Right cardiac atrium (tissue), 5 donors: ENCODE measurements around the gene TARS3. TPM values are rescaled to one million over a fixed set of nuclear protein-coding genes. Genes with fewer than 3 reads are reported as not detected.

Experiments
- ATAC-seq, 2 donors: fragments of 200-7000 bp; cut with Tn5 transposase; one replicate each; pipeline versions ENCODE4 v1.8.0 to v1.9.1; 2020; ENCODE audit warnings: moderate library complexity in 2 of 2, mild to moderate bottlenecking in 1 of 2
- DNase-seq, 3 donors: peaks; one replicate each; pipeline ENCODE4 v3.0.0-alpha.2; 2020
- H3K27ac ChIP-seq: one replicate; pipeline ENCODE4 v1.5.1; 2013; ENCODE audit warnings: mild to moderate bottlenecking, low read length, control low read depth, moderate library complexity
- H3K27me3 ChIP-seq: one replicate; pipeline ENCODE4 v1.6.1; 2013; ENCODE audit not compliant: control insufficient read depth, insufficient read depth
- H3K4me1 ChIP-seq: one replicate; pipeline ENCODE4 v1.6.1; 2013; ENCODE audit warnings: low read length; ENCODE audit not compliant: control insufficient read depth, insufficient read depth
- H3K4me3 ChIP-seq: one replicate; pipeline ENCODE4 v1.5.1; 2013; ENCODE audit warnings: low read length, control low read depth
- H3K9me3 ChIP-seq: one replicate; pipeline ENCODE4 v1.6.1; 2013; ENCODE audit warnings: low read length; ENCODE audit not compliant: control insufficient read depth
- WGBS: extraction: QIAGEN DNeasy Blood & Tissue Kit; methylation state at CpG from one replicate; pipeline ENCODE4 v1.1.7; 2013; 5-methylcytosine and 5-hydroxymethylcytosine counted together
- intact Hi-C, 4 donors: fragments of 100-400 bp; cut with DNase I; formaldehyde crosslinking; loops; one replicate each; pipeline versions ENCODE4 v1.11.0 to v1.14.0; 2022 to 2023
- polyA plus RNA-seq: library from polyadenylated mRNA; stranded (reverse); fragments of 200-250 nt; gene quantifications from one replicate; pipeline ENCODE4 v1.2.3, GENCODE V29; 2013
- total RNA-seq, 4 donors: library from RNA; stranded (reverse); fragmentation: NEBNext Ultra II Directional; extraction: Animal tissue kit (Norgen Biotek cat#: 25700); gene quantifications; one replicate each; pipeline ENCODE4 v1.2.1, GENCODE V29; 2021
- donor health status: healthy with polysubstance abuse.
- donor health status: DM: no; HTN: yes; CAD: no.
- donor health status: DM: no; HTN: no; CAD: no.
- donor health status: DM: no; HTN: yes; CAD: no; lungs with severe emphysema.
- donor health status: DM: yes; HTN: yes; CAD: no.

The TARS3 gene
- total and polyA plus RNA-seq, 5 donors, result 10.0 to 26.8 (median 23.7) TPM

DNA sequence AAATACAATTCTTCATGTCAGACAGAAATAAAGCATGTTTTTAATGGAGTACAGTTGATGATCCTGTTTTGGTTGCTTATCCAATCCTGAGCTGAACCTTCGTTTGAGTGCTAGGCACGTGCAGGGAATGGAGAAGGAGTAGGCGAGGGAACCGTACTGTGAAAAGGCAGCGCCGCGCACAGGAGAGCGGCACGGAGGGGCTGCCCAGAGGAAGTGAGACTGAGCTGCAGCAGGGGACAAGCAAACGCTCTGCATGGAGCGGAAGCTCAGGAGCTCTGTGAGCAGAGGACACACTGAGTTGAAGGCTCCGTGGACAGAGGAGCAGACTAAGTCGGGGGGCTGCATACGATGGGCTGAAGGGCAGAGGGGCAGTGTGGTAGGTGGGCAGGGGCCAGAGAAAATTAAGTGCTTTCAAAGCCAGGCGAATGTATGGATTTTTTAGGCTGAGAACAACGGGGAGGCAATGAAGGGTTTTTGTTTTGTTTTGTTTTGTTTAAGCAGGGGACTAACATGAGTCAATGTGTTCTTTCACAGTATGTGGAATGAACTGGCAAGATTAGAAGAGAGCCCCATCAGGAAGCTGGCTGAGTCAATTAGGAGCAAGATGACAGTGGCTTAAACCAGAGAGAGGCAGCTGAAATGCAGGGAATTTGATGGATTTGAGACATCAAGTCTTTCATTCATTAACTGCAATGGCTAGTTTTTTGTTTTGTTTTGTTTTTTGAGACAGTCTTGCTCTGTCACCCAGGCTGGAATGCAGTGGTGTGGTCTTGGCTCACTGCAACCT, 48.3 kb downstream of the TARS3 start:
- Histone ChIP-seq H3K27me3 (no peaks in the 10 kb centered on the region), H3K9me3 (no peaks in the 10 kb centered on the region), H3K27ac (no peak overlapping the region), H3K4me1 (no peaks in the 10 kb centered on the region), H3K4me3 (no peak overlapping the region)
- no peak for ATAC-seq
- WGBS, result 81% methylated on average over 16 of the region's 16 CpGs
- intact Hi-C loops, result no loop called here
- DNase-seq, result no peak

DNA sequence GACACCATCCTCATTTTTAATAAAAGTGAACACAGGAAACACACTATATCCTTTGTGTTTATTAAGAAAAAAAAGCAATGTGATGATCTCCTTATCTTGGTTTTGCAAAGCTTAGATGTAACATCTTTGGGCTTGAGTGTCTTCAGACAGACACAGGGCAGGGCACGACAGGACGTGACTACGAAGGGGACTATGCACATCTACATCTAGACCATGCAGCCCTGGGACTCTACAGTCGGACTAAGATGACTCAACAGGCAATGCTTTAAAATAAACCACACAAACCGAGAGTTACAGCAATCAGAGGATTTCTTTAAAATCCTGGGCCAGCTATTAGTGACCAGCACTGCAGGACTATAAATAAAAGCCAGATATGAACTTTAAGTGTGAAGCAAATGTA, 49.3 kb downstream of the TARS3 start:
- WGBS, result 84% methylated on average over 5 of the region's 5 CpGs
- DNase-seq (no peak), ATAC-seq (no peak)
- Histone ChIP-seq H3K27ac (no peak overlapping the region), H3K4me1 (no peaks in the 10 kb centered on the region), H3K9me3 (no peaks in the 10 kb centered on the region), H3K27me3 (no peaks in the 10 kb centered on the region), H3K4me3 (no peak overlapping the region)
- intact Hi-C loops, result no loop called here

- peak; percentile 22 to 59 (median 33) for DNase-seq
- intact Hi-C loops, result no loop called here
- WGBS, result 57% methylated on average over 9 of the region's 9 CpGs
- Histone ChIP-seq H3K9me3 (no peaks in the 10 kb centered on the region), H3K4me3 (no peak overlapping the region), H3K4me1 (no peaks in the 10 kb centered on the region), H3K27me3 (no peaks in the 10 kb centered on the region), H3K27ac (no peak overlapping the region)
- peak; percentile 43 to 51 for ATAC-seq
Observed at GRCh38 chr15:101672298-101672697, 52.0 kb downstream of the TARS3 start.

DNA sequence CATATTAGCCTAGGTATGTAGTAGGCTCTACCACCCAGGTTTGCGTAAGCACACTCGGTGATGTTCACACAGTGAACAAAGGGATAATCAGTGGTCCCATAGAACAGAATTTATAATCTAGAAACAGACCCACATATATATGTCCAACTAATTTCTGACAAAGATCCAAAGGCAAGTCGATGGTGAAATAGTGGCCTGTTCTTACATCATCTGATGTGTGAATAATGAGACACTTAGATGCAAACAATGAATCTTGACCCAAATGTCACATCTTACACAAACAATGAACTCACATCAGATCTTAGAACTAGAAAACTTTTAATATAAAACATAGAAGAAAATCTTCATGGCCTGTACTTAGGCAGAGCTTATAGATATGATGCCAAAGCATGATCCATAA, 54.5 kb downstream of the TARS3 start:
- Histone ChIP-seq H3K4me1 (no peaks in the 10 kb centered on the region), H3K4me3 (no peak overlapping the region), H3K27ac (no peak overlapping the region), H3K27me3 (no peaks in the 10 kb centered on the region), H3K9me3 (no peaks in the 10 kb centered on the region)
- DNase-seq (no peak), ATAC-seq (no peak)
- intact Hi-C loops, result no loop called here
- WGBS, result 92% methylated on average over 3 of the region's 3 CpGs

GRCh38 chr15:101667881-101668280, 56.4 kb downstream of the TARS3 start:
- 97% methylated on average over 1 of the region's 1 CpG for WGBS
- no peak for ATAC-seq
- no peaks in the 10 kb centered on the region for H3K27me3 ChIP-seq
- no peak overlapping the region for H3K27ac ChIP-seq
- no peak for DNase-seq
- H3K9me3 ChIP-seq, result no peaks in the 10 kb centered on the region
- no peaks in the 10 kb centered on the region for H3K4me1 ChIP-seq
- no peak overlapping the region for H3K4me3 ChIP-seq
- intact Hi-C loops, result no loop called here

GRCh38 chr15:101664303-101664913, 59.9 kb downstream of the TARS3 start:
- Histone ChIP-seq H3K27me3 (no peaks in the 10 kb centered on the region), H3K4me1 (no peaks in the 10 kb centered on the region), H3K27ac (no peak overlapping the region), H3K9me3 (no peaks in the 10 kb centered on the region), H3K4me3 (no peak overlapping the region)
- WGBS, result 71% methylated on average over 9 of the region's 9 CpGs
- intact Hi-C loops, result no loop called here
- ATAC-seq, result peak; percentile 38 to 43
- DNase-seq, result no peak

DNA sequence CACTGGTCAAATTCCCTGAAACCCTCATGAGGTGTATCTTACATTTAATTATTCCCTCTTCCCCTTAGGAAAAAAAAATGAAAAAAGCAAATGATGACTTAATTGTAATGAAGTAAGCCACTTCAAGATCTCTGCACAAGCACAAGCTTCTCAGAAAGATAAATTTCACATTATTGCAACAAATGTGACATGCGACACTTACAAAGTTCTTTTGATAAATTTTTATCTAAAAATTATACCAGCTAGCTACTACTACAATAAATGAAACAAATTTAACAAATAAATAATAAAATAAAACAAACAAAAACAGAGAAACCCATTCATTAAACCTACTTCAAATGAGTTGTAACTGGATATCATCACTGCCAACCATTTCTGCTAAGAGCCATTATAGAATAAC, 62.1 kb downstream of the TARS3 start:
- no peaks in the 10 kb centered on the region for H3K9me3 ChIP-seq
- no peaks in the 10 kb centered on the region for H3K27me3 ChIP-seq
- H3K4me1 ChIP-seq, result no peaks in the 10 kb centered on the region
- 97% methylated on average over 1 of the region's 1 CpG for WGBS
- DNase-seq, result no peak
- H3K4me3 ChIP-seq, result no peak overlapping the region
- ATAC-seq, result no peak
- intact Hi-C loops, result no loop called here
- no peak overlapping the region for H3K27ac ChIP-seq

- Histone ChIP-seq H3K27me3 (no peaks in the 10 kb centered on the region), H3K4me3 (no peak overlapping the region), H3K4me1 (no peaks in the 10 kb centered on the region), H3K9me3 (no peaks in the 10 kb centered on the region), H3K27ac (no peak overlapping the region)
- 96% methylated on average over 2 of the region's 2 CpGs for WGBS
- intact Hi-C loops, result no loop called here
- DNase-seq (no peak), ATAC-seq (no peak)
Observed at GRCh38 chr15:101660005-101660404, 64.3 kb downstream of the TARS3 start.

DNA sequence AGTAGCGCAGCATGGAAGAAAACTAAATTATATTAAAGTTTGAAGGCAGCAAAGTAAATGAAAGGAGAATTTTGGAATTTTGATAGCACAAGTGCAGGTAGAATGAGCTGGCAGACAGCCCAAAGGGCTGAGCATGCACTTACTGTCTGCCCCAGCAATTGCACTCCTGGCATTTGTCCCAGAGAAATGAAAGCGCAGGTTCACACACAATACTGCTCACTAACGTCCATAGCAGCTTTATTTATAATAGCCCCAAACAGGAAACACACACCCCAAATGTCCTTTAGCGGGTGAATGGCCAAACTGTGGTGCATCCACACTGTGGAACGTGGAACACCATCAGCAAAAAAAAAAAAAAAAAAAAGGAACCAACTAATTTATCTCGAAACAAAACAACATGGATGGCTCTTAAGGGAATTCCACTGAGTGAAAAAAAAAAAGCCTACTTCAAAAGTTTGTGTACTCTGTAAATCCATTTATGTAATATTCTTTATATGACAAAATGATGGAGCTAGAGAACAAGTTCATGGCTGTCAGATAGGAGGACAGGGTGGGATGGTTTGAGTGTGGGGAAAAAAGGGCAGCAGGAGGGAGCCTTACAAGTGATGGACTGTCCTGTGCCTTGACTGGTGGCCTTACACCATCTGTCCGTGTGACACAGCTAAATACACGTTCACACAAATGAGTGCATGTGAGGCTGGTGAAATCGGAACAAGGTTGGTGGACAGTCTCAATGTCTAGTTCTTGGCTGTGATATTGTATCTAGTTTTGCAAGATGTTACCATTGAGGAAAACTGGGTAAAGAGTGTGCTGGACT, 66.1 kb downstream of the TARS3 start:
- 55% methylated on average over 9 of the region's 9 CpGs for WGBS
- DNase-seq, result peak in 2 of 3 donors; percentile 18 to 61
- peak; percentile 66 to 82 for ATAC-seq

GRCh38 chr15:101657171-101657570, 67.1 kb downstream of the TARS3 start:
- Histone ChIP-seq H3K4me1 (peaks cover 3% of the 10 kb centered on the region), H3K27me3 (no peaks in the 10 kb centered on the region), H3K4me3 (no peak overlapping the region), H3K9me3 (no peaks in the 10 kb centered on the region), H3K27ac (no peak overlapping the region)
- intact Hi-C loops, result no loop called here
- WGBS, result 87% methylated on average over 10 of the region's 10 CpGs
- no peak for DNase-seq
- ATAC-seq, result no peak

More for the DNA sequence above, 66.1 kb downstream of the TARS3 start:
- no peak overlapping the region for H3K4me3 ChIP-seq
- peak overlapping the region; percentile 5 for H3K27ac ChIP-seq
- no peaks in the 10 kb centered on the region for H3K9me3 ChIP-seq
- intact Hi-C loops, result no loop called here
- H3K27me3 ChIP-seq, result no peaks in the 10 kb centered on the region
- no peaks in the 10 kb centered on the region for H3K4me1 ChIP-seq
